CD4-positive, alpha-beta memory T cell (primary cell): Measurements from ENCODE around the gene RGMA. TPM values are rescaled to one million over a fixed set of nuclear protein-coding genes. Genes with fewer than 3 reads are reported as not detected.

ENCODE experiments used
- CTCF ChIA-PET: fragments of 350-600 bp; sonication (Branson Sonifier 250); formaldehyde crosslinking; loops from one replicate; lab custom pipeline; 2021; ENCODE audit warnings: inconsistent platforms; ENCODE audit not compliant: partially characterized antibody; lab: Charles Lee
- POLR2A ChIA-PET: fragments of 350-600 bp; sonication (Branson Sonifier 250); formaldehyde crosslinking; loops from one replicate; lab custom pipeline; 2021; ENCODE audit not compliant: partially characterized antibody; lab: Charles Lee
- DNase-seq, 5 donors: peaks; one replicate each; pipeline versions ENCODE4 v3.0.0 to v3.0.0-alpha.2; 2020 to 2022; ENCODE audit warnings: mixed read lengths in 1 of 5
- H3K27ac ChIP-seq: one replicate; pipeline ENCODE4 v1.7.0; 2013; ENCODE audit warnings: low read depth, low read length
- H3K27me3 ChIP-seq: 2 replicates; pipeline ENCODE4 v1.7.0; 2013; ENCODE audit warnings: mild to moderate bottlenecking, low read length, moderate library complexity; ENCODE audit not compliant: insufficient read depth
- H3K36me3 ChIP-seq: 2 replicates; pipeline ENCODE4 v1.7.0; 2013; ENCODE audit warnings: mild to moderate bottlenecking, low read length, moderate library complexity; ENCODE audit not compliant: insufficient read depth
- H3K4me1 ChIP-seq: 2 replicates; pipeline ENCODE4 v1.7.0; 2013; ENCODE audit warnings: mild to moderate bottlenecking, low read length, moderate library complexity; ENCODE audit not compliant: insufficient read depth
- H3K4me3 ChIP-seq, 2 donors: one replicate each; pipeline ENCODE4 v1.7.0; 2013; ENCODE audit warnings: low read length in 2 of 2, mild to moderate bottlenecking in 1 of 2
- H3K9me3 ChIP-seq, 2 donors: one replicate each; pipeline ENCODE4 v1.7.0; 2013; ENCODE audit warnings: low read length in 2 of 2, control low read depth in 1 of 2; ENCODE audit not compliant: control insufficient read depth in 1 of 2
- H3K27ac Mint-ChIP-seq, 7 donors: one replicate each; pipeline ENCODE4 v1.8.0; 2020 to 2021; ENCODE audit warnings: mixed read lengths in 7 of 7, mild to moderate bottlenecking in 6 of 7, inconsistent platforms in 3 of 7, moderate library complexity in 3 of 7
- H3K27me3 Mint-ChIP-seq, 2 donors: one replicate each; pipeline ENCODE4 v1.8.0; 2020 to 2021; ENCODE audit warnings: mixed read lengths in 2 of 2
- H3K36me3 Mint-ChIP-seq, 2 donors: one replicate each; pipeline ENCODE4 v1.8.0; 2020 to 2021; ENCODE audit warnings: mixed read lengths in 2 of 2, inconsistent platforms in 1 of 2, mild to moderate bottlenecking in 1 of 2
- H3K4me1 Mint-ChIP-seq, 4 donors: one replicate each; pipeline ENCODE4 v1.8.0; 2020 to 2021; ENCODE audit warnings: mixed read lengths in 4 of 4, mild to moderate bottlenecking in 1 of 4
- H3K4me3 Mint-ChIP-seq, 8 donors: one replicate each; pipeline ENCODE4 v1.8.0; 2020 to 2021; ENCODE audit warnings: mixed read lengths in 8 of 8, mild to moderate bottlenecking in 7 of 8, moderate library complexity in 6 of 8, inconsistent platforms in 3 of 8
- H3K9me3 Mint-ChIP-seq, 8 donors: one replicate each; pipeline ENCODE4 v1.8.0; 2020 to 2021; ENCODE audit warnings: mixed read lengths in 8 of 8, mild to moderate bottlenecking in 5 of 8, inconsistent platforms in 3 of 8, moderate library complexity in 1 of 8
- intact Hi-C: fragments of 100-400 bp; cut with micrococcal nuclease; formaldehyde crosslinking; loops from one replicate; pipeline ENCODE4 v1.15.1; 2023
- polyA plus RNA-seq, 2 donors: library from polyadenylated mRNA; unstranded; fragments of 300-500 nt; fragmentation: Illumina TruSeq; gene quantifications; one replicate each; pipeline ENCODE4 v1.2.3, GENCODE V29; 2021
- total RNA-seq, 2 experiments: library from RNA; stranded (reverse); gene quantifications; one replicate each; pipeline ENCODE4 v1.2.3, GENCODE V29; 2021

RGMA gene
- total and polyA plus RNA-seq, 4 experiments from 2014 or later, result not detected

- Histone ChIP-seq H3K27me3 (no peaks in the 10 kb centered on the region), H3K9me3 (no peaks in the 10 kb centered on the region), H3K36me3 (no peaks in the 10 kb centered on the region), H3K27ac (no peak overlapping the region), H3K4me3 (no peak overlapping the region), H3K4me1 (no peaks in the 10 kb centered on the region)
- ChIA-PET CTCF (no interaction called here), POLR2A (no interaction called here)
- H3K4me1 Mint-ChIP-seq, result peaks cover 0 to 17% (median 3%) of the 10 kb centered on the region in 4 donors
- no peak for DNase-seq
- H3K4me3 Mint-ChIP-seq, result no peak overlapping the region
- peaks cover 24 to 39% of the 10 kb centered on the region in 2 donors for H3K27me3 Mint-ChIP-seq
- intact Hi-C loops, result no loop called here
- H3K36me3 Mint-ChIP-seq, result no peaks in the 10 kb centered on the region
- no peak overlapping the region for H3K27ac Mint-ChIP-seq
- no peaks in the 10 kb centered on the region for H3K9me3 Mint-ChIP-seq
These were observed 22.4 kb upstream of the RGMA start for GRCh38 chr15:93111451-93111850.

DNA sequence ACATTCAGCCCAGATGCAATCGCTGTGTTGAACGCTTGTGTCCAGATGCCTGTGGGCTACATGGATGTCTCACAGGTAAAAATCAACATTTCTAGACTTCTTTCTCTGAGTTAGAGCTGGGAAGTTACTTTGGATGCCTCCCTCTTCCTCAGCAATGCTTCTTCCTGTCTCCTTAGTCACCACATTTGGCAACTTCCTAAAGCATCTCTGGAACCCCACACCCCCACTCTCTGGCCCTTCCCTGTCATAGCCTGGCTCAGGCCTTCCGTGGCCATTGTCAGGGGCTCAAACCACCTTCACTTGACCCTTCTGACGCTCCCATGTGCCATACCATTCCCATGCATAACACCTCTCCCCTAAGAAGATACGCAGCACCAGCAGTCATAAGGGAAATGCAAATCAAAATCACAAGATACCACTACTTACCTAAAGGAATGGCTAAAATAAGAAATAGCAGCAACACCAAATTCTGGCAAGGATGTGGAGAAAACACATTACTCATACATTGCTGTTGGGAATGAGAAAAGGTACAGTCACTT is 21.6 kb upstream of the RGMA start:
- Histone ChIP-seq H3K27me3 (no peaks in the 10 kb centered on the region), H3K4me1 (no peaks in the 10 kb centered on the region), H3K4me3 (no peak overlapping the region), H3K9me3 (no peaks in the 10 kb centered on the region), H3K36me3 (no peaks in the 10 kb centered on the region), H3K27ac (no peak overlapping the region)
- peaks cover 0 to 17% (median 3%) of the 10 kb centered on the region in 4 donors for H3K4me1 Mint-ChIP-seq
- intact Hi-C loops, result no loop called here
- peaks cover 31 to 39% of the 10 kb centered on the region in 2 donors for H3K27me3 Mint-ChIP-seq
- H3K4me3 Mint-ChIP-seq, result no peak overlapping the region
- no peaks in the 10 kb centered on the region for H3K9me3 Mint-ChIP-seq
- no peak for DNase-seq
- POLR2A ChIA-PET, result no interaction called here
- no peaks in the 10 kb centered on the region for H3K36me3 Mint-ChIP-seq
- CTCF ChIA-PET, result no interaction called here
- H3K27ac Mint-ChIP-seq, result no peak overlapping the region

- Mint-ChIP-seq H3K4me3 (peak overlapping the region in 2 of 8 donors; percentile 19 to 40), H3K36me3 (no peaks in the 10 kb centered on the region), H3K4me1 (peaks cover 0 to 17% (median 3%) of the 10 kb centered on the region in 4 donors), H3K9me3 (peaks cover 0 to under 1% (median 0%) of the 10 kb centered on the region in 8 donors), H3K27ac (no peak overlapping the region), H3K27me3 (peaks cover 34 to 40% of the 10 kb centered on the region in 2 donors)
- Histone ChIP-seq H3K9me3 (no peaks in the 10 kb centered on the region), H3K27me3 (no peaks in the 10 kb centered on the region), H3K4me1 (no peaks in the 10 kb centered on the region), H3K36me3 (no peaks in the 10 kb centered on the region), H3K4me3 (no peak overlapping the region), H3K27ac (no peak overlapping the region)
- ChIA-PET CTCF (interaction anchor here (0.7 kb wide), 1 partner anchor 19 kb away, joined by 3 read pairs; no protein-coding TSS in a partner anchor), POLR2A (no interaction called here)
- no peak for DNase-seq
- intact Hi-C loops, result no loop called here
These were observed 20.5 kb upstream of the RGMA start for GRCh38 chr15:93109336-93110102.

GRCh38 chr15:93107646-93108045 is 18.6 kb upstream of the RGMA start:
- CTCF ChIA-PET, result no interaction called here
- Histone ChIP-seq H3K4me3 (no peak overlapping the region), H3K27me3 (no peaks in the 10 kb centered on the region), H3K4me1 (no peaks in the 10 kb centered on the region), H3K36me3 (no peaks in the 10 kb centered on the region), H3K27ac (no peak overlapping the region), H3K9me3 (no peaks in the 10 kb centered on the region)
- H3K4me3 Mint-ChIP-seq, result no peak overlapping the region
- intact Hi-C loops, result no loop called here
- peaks cover 38 to 42% of the 10 kb centered on the region in 2 donors for H3K27me3 Mint-ChIP-seq
- H3K36me3 Mint-ChIP-seq, result no peaks in the 10 kb centered on the region
- DNase-seq, result no peak
- POLR2A ChIA-PET, result no interaction called here
- H3K9me3 Mint-ChIP-seq, result peaks cover 0 to 9% (median 2%) of the 10 kb centered on the region in 8 donors
- peaks cover 0 to 17% (median 3%) of the 10 kb centered on the region in 4 donors for H3K4me1 Mint-ChIP-seq
- H3K27ac Mint-ChIP-seq, result no peak overlapping the region

- peaks cover 30 to 35% of the 10 kb centered on the region in 2 donors for H3K27me3 Mint-ChIP-seq
- peaks cover 0 to 9% (median 2%) of the 10 kb centered on the region in 8 donors for H3K9me3 Mint-ChIP-seq
- Histone ChIP-seq H3K4me1 (no peaks in the 10 kb centered on the region), H3K36me3 (no peaks in the 10 kb centered on the region), H3K27ac (no peak overlapping the region), H3K9me3 (no peaks in the 10 kb centered on the region), H3K4me3 (no peak overlapping the region), H3K27me3 (no peaks in the 10 kb centered on the region)
- no peak for DNase-seq
- H3K4me3 Mint-ChIP-seq, result no peak overlapping the region
- no peaks in the 10 kb centered on the region for H3K36me3 Mint-ChIP-seq
- H3K4me1 Mint-ChIP-seq, result peaks cover 0 to 12% (median 1%) of the 10 kb centered on the region in 4 donors
- no peak overlapping the region for H3K27ac Mint-ChIP-seq
- CTCF ChIA-PET, result no interaction called here
- intact Hi-C loops, result no loop called here
- POLR2A ChIA-PET, result no interaction called here
These were observed 16.5 kb upstream of the RGMA start for GRCh38 chr15:93105485-93105884.

DNA sequence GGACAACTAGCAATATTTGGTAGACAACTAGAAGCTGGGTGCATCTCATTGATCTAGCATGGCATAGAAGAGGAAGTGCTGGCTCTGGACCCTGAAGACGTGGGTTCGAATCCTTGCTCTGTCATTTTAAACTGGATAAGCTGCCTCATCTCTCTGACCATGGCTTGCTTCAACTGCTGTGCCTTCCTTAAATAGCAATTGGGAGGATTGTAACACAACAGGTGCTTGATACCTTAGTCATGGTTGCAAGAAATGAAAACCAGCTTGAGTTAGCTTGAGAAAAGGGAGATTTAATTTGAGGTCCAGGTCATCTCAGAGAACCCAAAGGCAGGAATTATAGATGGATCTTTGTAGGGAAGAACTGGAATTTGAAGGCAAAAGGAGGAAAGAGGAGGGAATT is 14.8 kb upstream of the RGMA start:
- no peak overlapping the region for H3K4me3 Mint-ChIP-seq
- no peaks in the 10 kb centered on the region for H3K36me3 Mint-ChIP-seq
- CTCF ChIA-PET, result interaction anchor here (0.7 to 1.4 kb wide), 2 partner anchors 14 to 15 kb away, joined by 5 read pairs; no protein-coding TSS in a partner anchor
- H3K4me1 ChIP-seq, result no peaks in the 10 kb centered on the region
- peaks cover 0 to 7% (median under 1%) of the 10 kb centered on the region in 4 donors for H3K4me1 Mint-ChIP-seq
- intact Hi-C loops, result no loop called here
- H3K36me3 ChIP-seq, result no peaks in the 10 kb centered on the region
- POLR2A ChIA-PET, result no interaction called here
- H3K27me3 Mint-ChIP-seq, result peaks cover 29 to 34% of the 10 kb centered on the region in 2 donors
- H3K9me3 Mint-ChIP-seq, result peaks cover 0 to 9% (median 2%) of the 10 kb centered on the region in 8 donors
- H3K4me3 ChIP-seq, result no peak overlapping the region
- no peak overlapping the region for H3K27ac ChIP-seq
- no peaks in the 10 kb centered on the region for H3K27me3 ChIP-seq
- no peaks in the 10 kb centered on the region for H3K9me3 ChIP-seq
- DNase-seq, result no peak
- H3K27ac Mint-ChIP-seq, result no peak overlapping the region

DNA sequence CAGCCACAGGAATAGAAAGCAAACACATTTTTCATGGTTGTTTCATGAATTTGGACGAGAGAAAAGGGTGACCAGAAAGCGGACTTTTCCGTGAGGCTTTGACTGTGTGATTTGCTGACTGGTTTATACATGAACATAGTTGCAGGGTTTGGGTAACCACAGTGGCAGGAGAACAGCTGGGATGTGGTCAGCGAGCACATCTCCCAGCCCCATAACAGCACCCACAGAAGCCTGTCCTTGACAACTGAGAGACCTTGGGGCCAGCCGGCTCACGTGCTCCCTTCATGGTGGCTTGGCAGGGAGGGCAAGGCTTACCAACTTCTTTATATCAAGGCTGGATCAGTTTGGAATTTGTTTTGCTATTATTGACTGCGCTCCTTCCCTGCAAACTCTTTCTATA is 13.2 kb upstream of the RGMA start:
- no peak overlapping the region for H3K27ac ChIP-seq
- Mint-ChIP-seq H3K27ac (no peak overlapping the region), H3K27me3 (peaks cover 17 to 20% of the 10 kb centered on the region in 2 donors), H3K36me3 (no peaks in the 10 kb centered on the region), H3K9me3 (peaks cover 0 to 9% (median 2%) of the 10 kb centered on the region in 8 donors), H3K4me3 (no peak overlapping the region), H3K4me1 (no peaks in the 10 kb centered on the region)
- ChIA-PET POLR2A (interaction anchor here (0.6 kb wide), 1 partner anchor 314 kb away, joined by 3 read pairs; no protein-coding TSS in a partner anchor), CTCF (no interaction called here)
- intact Hi-C loops, result no loop called here
- no peak overlapping the region for H3K4me3 ChIP-seq
- H3K27me3 ChIP-seq, result no peaks in the 10 kb centered on the region
- DNase-seq, result no peak
- no peaks in the 10 kb centered on the region for H3K36me3 ChIP-seq
- no peaks in the 10 kb centered on the region for H3K4me1 ChIP-seq
- no peaks in the 10 kb centered on the region for H3K9me3 ChIP-seq
